GM19452 (cell line): ENCODE results near the gene AP1M2.
"Not testable (repeated sequence)": the region's sequence is repeated elsewhere in the genome, so short reads cannot be mapped to it uniquely, and the experiment has no call there.

ENCODE experiments used
- ATAC-seq: cut with Tn5 transposase; IDR thresholded peaks from one replicate; pipeline ENCODE4 v1.9.1; 2021; ENCODE audit not compliant: unreplicated experiment

AP1M2 gene

GRCh38 chr19:10543059-10543419, 44.1 kb downstream of the AP1M2 start:
- ATAC-seq, result no peak

GRCh38 chr19:10539016-10539415, 48.1 kb downstream of the AP1M2 start:
- ATAC-seq, result not testable (repeated sequence)

GRCh38 chr19:10538204-10538983, 48.7 kb downstream of the AP1M2 start:
- no peak for ATAC-seq

- no peak for ATAC-seq
Measured at GRCh38 chr19:10537668-10538067, 49.4 kb downstream of the AP1M2 start.

GRCh38 chr19:10535613-10536012, 51.5 kb downstream of the AP1M2 start:
- ATAC-seq, result no peak

GRCh38 chr19:10533646-10534386, 53.3 kb downstream of the AP1M2 start:
- ATAC-seq, result no peak

- no peak for ATAC-seq
Measured at GRCh38 chr19:10532457-10532856, 54.7 kb downstream of the AP1M2 start.

- ATAC-seq, result not testable (repeated sequence)
Measured at GRCh38 chr19:10526887-10527286, 60.2 kb downstream of the AP1M2 start.

- no peak for ATAC-seq
Measured at GRCh38 chr19:10525636-10526035, 61.5 kb downstream of the AP1M2 start.

- ATAC-seq, result no peak
Measured at GRCh38 chr19:10523135-10523636, 63.9 kb downstream of the AP1M2 start.
